Activated CD4-positive, CD25-positive, alpha-beta regulatory T cell treated with anti-CD3 and anti-CD28 coated beads, Interleukin-2, amount 50 U/mL, for 72 hours (primary cell): ENCODE measurements around the gene CLNK.
A peak's percentile ranks its signal among the peaks of the same experiment; 100 is the strongest.

Experiments used
- DNase-seq: peaks from one replicate; pipeline ENCODE4 v3.0.0; 2021

The CLNK gene, protein sequence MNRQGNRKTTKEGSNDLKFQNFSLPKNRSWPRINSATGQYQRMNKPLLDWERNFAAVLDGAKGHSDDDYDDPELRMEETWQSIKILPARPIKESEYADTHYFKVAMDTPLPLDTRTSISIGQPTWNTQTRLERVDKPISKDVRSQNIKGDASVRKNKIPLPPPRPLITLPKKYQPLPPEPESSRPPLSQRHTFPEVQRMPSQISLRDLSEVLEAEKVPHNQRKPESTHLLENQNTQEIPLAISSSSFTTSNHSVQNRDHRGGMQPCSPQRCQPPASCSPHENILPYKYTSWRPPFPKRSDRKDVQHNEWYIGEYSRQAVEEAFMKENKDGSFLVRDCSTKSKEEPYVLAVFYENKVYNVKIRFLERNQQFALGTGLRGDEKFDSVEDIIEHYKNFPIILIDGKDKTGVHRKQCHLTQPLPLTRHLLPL

DNA sequence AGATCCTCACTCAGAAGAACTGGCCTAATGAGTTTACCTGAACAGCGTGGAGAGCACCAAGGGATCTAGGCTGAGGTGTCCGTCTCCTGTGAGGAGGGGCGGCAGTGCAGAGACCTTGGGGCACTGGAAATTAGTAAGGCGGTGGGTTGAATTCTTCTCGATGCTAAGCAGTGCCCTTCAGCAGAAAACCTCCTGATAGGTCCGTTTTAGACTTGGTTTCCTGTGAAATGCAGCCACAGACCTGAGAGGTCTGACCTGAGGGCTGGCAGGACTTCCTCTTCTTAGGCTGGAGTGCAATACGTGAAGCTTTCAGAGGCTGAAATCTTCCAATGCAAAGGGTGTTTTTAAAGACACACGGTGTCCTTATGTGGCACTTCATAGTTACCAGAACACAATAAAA lies at the start of gene CLNK:
CLNK (minus strand) TSS at position 138 of the 400 bp plus-strand sequence. CDS start 16,899 bp downstream, outside the sequence.
- no peak for DNase-seq

DNA sequence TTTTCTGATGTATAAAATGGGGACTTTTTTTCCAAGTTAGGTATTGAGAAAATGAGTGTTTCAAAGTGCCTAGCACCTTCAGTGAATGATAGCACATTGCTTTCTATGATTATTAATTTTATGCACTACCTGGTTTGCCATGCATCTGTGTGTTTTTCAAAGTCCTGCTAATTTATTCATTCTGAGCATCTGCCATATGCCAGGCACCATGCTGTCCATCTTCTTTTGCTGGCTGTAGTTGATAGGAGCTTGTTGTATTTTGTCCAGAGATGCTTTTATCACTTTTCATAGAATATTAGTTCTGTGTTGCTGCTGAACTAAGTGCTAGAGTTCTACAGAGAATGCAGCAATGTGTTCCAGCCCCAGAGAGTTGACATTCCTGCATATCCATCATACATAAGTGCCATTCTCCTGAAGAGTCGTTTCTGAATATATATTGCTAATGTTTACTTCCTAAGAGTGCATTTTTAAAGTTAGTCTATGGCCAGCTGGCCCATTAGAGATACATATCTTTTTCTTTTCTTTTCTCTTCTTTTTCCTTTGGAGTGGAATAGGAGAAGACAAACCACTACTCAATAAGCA lies 49.0 kb upstream of the CLNK start:
- no peak for DNase-seq

DNA sequence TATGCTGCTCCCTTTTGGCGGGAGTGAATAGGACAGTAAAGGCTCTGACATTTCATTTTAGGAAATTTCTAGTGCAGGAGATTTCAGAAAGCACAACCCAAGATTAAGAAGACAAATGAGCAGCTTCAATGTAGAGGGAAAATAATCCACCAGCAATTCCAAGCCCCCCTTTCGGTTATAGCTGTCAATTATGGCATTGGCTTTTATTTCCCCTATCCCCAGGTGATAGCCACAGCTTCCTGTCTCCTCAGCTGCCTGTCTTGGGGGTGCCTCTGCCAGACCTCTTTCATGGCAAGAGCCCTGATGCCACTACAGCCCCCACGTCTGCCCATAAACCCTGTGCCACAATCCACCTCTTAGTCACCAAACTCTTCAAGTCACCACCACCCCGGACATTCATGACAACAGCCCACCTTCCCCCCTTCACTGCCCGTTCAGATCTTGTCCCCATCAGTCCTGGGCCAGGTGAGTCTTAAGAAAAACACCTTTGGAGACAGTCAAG lies 48.4 kb upstream of the CLNK start:
- peak; percentile 33 for DNase-seq

DNA sequence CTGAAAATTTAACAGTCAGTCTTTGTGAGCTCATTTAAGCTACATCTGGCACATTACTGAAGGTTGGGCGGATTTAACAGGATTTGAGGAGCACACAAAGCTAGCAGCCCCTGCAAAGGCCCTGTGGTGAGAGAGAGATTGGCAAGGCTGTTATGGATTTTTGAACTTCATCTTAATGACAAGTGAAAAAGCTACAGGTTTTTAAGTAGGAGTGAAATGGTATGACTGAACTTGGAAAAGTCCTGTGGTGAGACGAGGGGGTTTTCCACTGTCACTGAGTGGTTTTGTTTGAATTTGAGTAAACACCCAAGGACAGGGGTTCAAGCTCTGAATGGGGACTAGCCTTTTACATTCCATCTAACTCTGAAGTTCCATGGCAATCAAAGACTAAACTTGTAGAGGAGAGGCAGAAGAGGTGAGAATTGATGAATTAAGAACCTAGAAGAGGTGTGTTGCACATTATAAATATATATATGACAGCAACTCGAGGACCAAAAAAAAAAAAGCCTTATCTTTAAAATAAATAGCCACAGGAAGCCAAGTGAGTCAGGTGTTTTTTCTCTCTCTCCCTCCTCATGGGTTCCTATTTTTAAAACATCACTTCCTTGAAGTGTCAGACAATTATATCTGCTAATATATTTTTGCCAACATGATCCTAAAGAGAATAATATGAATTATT lies 47.8 kb upstream of the CLNK start:
- no peak for DNase-seq

DNA sequence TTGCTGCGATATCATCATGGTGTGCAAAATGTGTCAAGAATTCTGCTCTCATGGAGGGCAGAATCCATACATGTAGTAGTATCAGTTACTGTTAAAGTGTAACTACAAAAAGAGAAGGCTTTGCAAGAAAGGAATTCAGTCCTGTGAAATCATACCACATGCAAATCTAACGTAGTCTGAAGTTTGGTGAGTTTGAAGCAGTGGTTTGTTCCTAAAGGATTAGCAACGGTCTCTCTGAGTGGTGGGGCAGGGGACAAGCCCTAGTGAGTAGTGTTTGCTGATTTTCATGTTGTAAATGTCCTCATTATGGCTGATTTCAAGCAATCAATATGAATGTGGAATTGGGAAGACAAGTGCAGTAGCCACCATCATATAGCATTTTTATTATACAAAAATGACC lies 47.1 kb upstream of the CLNK start:
- DNase-seq, result no peak

DNA sequence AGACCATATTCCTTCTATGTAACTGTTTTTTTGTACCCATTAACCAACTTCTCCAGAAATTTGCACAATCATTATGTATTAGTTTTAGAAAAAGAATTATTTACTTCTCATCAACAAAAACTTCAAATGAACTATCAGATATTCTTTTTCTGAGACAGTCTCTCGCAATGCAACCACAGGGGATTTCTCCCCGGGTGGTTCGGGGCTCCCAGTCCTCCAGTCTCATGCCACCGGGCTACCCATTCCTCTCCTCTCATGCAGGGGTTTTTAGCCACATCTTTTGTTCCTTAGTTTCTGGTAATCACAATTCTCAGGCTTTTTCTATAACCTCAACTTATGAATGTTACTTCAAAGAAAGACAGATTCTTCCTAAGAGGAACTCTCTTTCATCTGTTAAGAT lies 46.6 kb upstream of the CLNK start:
- no peak for DNase-seq

DNA sequence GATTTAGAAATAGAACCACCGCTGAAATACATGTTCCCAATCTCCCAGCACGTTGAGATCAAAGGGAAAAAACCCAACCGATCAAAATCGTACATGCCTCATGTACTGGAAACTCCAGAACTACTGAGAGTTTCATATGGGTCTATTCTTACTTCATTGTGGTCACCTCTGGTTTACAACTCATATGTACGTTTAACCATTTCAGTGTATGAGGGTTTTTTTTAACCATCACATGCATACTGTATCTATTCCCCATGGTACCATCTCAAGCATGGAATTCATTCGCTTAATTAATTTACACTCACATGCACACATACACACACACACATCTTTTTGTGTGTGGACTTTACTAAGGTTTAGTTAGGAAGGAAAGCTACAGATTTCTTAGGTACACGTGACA lies 46.0 kb upstream of the CLNK start:
- DNase-seq, result no peak

DNA sequence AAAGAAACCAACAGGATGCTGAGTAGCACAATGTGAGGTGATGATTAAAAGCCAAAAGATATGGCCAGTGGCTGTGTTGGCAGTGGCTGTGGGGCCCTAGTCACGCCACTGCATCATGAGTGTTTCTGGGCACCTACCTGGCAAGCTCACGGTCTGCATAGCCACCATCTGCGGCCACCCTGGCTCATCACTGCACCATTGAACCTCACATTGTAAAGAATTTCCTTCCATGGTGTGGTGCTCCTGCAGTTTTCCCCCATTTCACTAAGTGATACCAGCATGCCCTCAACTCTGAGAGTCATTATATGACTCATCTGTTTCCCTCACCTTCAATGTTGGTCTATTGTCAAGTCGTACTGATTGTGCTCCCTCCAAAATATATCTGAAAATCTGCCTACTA lies 45.5 kb upstream of the CLNK start:
- DNase-seq, result peak; percentile 42

DNA sequence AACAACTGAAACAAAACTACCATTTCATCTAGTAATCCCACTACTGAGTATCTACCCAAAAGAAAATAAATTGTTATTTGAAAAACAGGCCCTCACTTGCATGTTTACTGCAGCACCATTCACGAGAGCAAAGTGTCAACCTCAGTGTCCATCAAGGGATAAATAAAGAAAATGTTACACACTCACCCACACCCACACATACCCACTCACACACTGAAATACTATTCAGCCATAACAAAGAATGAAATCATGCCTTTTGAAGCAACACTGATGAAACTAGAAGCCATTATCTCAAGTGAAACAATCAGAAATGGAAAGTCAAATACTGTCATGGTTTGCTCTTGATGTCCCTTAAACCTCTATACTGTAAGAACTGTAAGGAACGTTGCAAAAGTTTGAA lies 44.8 kb upstream of the CLNK start:
- DNase-seq, result no peak

DNA sequence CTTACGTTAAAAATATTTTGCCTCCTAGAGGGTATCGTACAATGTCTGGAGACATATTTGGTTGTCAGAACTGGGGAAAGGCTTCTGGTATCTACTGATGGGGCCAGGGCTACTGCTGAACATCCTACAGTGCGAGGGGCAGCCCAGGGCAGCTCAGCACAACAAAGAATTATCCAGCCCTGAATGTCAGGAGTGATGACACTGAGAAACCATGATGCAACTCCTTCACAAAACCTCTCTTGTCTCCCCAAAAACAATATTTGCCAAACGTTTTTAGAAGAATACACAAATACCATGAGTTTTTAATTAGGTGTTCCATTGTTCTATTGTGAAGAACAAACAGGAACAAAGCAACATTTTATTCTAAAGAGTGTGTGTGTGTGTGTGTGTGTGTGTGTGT lies 43.4 kb upstream of the CLNK start:
- no peak for DNase-seq

DNA sequence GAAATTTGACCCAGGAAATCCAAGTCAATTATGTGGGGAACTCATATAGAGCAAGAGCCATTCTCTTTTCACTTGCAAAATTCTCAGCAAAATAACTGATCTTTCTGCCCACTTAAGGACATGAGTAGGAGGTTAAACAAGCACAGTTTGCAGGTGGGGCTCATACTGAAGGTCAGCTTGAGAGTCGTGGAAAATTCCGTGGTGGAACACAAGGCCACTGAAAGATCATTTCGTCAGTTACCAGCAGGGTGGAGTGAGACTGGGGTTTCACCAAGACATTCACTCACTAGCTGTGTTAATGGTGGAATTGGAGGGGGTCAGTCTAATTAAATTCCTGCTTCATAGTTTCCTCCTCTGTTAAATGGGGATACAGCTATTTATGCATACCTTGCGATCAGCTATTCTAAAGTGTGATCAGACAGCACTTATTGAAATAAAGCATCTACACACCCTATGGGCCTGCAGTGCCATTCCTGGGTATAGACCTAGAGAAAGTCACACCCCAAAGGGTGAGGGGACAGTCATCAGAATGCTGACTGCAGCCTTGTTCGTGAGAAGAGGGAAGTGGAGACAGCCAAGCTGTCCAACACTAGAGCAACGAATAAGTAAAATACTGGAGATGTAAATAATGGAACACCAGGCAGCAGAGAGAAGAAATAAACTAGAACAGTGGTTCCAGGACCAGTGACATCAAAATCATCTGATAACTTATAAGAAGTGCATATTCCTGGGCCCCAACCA lies 42.7 kb upstream of the CLNK start:
- DNase-seq, result no peak

DNA sequence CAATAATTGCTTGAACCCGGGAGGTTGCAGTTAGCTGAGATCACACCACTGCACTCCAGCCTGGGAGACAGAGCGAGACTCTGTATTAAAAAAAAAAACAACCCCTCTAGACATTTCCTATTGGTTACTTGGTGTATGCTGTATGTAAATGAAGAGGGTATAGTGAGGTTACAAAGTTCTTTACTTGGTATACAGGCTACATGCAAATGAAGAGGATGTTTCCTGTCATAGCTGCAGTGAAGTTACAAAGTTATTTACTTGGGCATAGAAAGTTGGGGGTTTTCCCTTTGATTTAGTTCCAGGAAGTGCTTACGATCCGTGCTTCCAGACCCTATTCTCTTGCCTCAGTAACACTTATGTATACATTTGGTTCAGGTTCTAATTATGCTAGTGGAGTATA lies 38.4 kb upstream of the CLNK start:
- no peak for DNase-seq

DNA sequence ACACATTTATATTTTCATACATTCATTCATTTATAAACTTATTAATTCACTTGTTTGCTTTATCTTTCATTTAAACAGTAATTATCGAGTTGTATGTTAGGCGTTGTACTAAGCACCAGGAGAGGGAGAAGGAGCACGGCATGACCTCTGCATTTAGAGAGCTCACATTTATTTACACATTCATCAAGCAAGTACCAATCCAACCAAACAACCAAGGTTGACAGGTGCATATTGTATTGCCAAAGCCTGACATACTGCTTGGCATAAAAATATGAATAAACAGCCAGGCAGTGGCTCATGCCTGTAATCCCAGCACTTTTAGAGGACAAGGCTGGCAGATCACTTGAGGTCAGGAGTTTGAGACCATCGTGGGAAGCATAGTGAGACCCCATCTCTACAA lies 37.0 kb upstream of the CLNK start:
- no peak for DNase-seq

DNA sequence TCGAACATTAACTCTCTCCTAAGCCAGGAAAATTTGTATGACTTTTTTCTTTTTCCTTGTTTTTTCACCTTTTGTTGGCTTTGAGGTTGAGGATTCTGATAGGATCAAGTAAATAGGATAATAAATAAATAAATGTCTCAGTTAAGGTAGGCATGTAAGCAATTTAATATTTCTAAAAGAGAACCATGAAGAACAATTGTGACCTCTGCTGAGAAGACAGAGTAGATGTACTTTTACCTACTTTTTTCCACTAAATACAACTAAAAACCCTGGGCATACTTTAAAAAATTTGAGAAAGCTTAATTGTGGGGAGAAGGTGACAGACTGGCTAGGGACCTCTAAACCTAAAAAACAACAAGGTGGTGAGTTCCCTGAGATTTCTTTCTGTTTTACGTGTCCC lies 31.6 kb upstream of the CLNK start:
- DNase-seq, result no peak

DNA sequence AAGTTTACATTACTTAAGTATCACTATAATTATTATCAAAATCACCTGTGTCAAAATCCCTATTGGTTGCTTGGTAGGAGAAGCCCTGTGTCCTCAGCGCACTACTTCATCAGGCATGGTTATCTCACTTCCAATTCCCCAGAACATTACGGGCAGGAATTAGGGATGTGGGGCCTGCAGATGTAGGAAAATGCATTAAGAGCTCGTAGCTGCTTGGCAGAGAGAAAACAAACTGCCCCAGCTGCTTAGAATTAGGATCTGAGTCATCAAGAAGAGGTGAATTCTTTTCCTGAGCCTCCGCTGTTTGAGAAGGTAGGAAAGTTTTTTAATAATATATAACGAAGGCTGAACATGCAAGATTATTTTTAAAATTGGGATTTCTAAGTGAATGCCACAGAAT lies 31.1 kb upstream of the CLNK start:
- DNase-seq, result no peak

DNA sequence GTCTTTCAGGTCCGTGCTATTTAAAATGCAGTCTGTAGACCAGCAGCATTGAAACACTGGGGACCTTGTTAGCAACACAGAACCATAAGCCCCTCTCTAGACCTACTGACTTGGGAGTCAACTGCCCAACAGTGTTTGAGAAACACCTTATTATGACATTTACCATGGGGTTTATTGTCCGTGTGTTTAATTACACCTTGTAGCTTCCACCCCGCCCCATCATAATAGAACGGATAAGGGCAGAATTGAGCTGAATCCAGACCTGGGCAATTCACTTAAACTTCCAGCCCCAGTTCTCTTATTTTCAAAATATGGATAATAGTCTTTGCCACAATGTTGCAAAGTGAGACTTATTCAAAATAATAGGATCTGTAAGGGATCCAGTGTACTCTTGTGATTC lies 30.6 kb upstream of the CLNK start:
- DNase-seq, result no peak

DNA sequence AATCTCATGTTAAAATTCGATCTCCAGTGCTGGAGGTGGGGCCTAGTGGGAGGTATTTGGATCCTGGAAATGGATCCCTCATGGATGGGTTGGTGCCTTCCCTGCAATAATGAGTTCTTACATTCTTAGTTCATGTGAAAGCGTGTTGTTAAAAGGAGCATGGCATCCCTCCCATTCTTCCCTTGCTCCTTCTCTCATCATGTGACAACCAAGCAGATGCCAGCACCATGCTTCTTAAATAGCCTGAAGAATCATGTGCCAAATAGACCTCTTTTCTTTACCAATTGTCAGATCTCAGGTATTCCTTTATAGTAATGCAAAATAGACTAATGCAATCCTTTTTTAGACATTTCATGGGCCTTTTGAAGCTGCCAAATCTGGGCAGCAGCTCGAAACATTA lies 29.0 kb upstream of the CLNK start:
- no peak for DNase-seq

DNA sequence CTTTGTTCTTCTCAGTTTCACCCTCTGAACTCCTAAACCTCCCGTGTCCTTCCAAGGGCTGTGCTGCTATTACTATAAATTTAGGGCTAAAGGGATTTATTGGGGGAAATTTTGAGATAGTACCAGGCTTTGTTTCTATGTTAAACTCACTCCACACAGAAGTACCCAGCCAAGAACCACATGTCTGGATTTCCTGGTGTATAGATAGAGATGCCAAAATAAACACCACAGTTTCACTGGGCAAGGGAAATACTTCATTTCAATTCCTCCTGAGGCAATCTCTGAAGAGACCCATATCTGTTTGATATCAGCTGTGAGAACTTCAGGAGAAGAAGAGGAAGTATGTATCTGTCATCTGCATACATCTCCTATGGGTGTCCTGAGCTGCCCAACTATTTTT lies 21.7 kb upstream of the CLNK start:
- DNase-seq, result no peak

DNA sequence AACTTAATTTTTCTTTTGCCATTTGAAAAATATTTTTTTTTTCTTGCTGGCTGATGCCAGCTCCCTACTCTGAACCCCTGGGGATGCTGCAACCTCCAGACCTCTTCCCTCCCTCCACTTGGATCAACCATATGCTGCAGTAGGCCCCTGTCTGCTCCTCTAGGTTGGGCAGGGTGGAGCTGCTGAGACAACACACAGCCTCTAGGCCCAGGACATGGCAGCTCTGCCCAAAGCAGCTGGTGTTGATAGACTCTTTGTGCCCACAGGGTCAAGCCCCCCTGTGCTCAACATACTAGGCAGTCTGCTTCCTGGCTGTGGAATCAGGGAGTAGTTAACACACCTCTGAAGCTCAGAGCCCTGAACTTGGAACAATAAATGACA lies 19.9 kb upstream of the CLNK start:
- DNase-seq, result no peak

DNA sequence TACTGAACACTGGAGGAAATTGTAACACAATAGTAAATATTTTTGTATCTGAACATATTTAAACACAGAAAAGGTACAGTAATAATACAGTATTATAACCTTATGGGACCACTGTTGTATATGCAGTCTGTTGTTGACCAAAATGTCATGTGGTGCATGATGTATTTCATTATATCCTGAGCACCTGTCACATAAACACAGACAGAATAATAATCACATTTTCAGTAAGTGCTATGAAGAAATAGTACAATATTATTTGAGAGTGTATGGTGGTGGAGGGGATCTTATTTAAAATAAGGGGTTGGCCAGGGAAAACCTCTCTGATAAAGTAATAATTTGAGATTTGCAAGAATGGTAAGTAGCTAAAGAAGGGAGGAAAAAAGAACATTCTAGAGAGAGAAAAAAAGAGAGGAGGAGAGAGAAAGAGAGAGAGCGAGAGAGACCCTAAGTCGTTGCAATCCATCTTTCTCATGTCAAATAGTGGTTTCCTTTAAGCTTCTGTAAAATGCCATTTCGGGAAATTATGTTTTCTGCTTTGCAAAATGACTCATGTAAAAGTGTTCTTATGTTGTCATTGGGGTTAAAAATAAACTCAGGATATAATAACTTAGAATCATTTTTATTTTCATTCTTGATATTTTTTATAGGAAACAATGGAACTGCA lies 19.3 kb upstream of the CLNK start:
- DNase-seq, result no peak

DNA sequence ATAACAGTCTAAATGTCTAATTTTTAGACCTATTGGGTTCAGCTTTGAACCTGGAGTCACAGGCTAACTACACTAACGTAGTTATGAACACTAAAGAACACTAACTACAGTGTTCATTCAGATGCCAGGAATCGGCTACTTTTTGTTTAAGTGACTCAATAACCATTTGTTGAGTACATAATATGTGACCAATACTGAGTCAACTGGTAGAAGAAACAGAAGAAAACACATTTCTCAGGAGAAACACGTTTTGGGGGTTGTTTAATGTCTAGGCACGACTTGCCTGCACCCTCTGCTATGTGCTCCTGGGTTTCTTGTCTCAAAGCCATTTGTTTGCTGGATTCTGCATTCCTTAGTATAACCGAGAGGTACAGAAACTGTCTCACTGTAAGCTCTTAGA lies 18.6 kb upstream of the CLNK start:
- DNase-seq, result no peak

DNA sequence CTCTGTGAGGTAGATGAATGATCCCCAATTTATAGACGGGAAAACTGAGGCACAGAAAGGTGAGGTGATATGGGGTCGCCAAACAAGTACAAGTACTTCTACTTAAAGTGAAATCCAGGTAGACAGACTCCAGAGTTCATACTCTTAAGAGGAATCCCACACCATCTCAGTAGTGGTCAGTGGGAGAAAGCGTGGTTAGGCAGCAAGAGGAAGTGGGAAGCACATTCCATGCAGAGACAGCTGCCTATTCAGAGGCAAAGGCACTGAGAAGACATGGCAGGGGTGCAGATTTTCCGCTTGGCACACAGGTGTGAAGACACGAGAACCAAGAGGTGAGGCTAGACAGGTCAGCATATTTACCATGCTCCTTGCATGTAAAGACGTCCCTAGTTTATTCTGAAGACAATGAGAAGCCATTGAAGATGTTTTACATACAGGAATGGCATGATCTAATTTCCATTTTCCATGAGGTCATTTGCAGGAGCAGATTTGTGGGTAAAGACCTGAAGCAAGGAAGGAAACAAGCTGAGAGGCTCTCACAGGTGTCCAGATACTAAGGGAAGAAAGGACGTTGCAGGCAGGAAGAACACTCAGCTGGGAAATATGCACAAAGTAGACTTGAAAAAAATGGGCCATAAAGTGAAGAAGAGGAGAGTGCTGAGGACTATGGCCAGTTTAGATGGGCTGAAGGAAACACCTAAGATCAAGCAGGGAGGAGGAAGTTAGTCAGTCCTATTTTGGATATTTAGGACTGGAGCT lies 17.3 kb upstream of the CLNK start:
- no peak for DNase-seq
